ENCODE results near the gene MYO5C.

DNA sequence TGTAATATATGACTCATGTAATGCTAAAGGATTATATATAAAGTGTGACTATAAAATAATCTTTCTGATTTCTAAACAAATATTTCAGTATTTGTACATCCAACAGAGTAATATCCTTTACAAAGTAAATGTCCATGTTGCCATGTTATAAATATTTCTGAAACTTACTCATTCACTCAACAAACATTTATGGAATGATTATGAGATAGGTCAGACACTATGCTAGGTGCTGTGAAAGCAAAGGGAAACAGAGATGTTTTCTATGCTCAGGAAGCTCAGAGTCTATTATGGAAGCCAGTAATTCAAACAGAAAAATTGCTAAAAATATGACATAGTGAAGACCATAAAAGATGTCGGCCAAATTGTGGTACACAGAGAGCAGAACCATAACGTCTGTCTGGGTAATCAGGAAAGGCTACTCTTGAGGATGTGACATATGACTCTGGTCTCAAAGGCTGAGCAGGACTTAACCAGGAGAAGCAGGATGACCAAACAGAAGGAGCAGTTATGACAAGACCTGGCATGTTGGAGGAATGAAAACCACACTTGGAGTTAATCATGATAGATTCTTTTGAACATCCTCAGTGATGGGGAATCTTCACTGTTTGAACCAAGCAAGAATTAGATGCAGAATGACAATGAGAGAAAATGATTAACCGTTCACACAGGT lies 39.0 kb upstream of the MYO5C start:
- TF ChIP-seq, protein P1, sequence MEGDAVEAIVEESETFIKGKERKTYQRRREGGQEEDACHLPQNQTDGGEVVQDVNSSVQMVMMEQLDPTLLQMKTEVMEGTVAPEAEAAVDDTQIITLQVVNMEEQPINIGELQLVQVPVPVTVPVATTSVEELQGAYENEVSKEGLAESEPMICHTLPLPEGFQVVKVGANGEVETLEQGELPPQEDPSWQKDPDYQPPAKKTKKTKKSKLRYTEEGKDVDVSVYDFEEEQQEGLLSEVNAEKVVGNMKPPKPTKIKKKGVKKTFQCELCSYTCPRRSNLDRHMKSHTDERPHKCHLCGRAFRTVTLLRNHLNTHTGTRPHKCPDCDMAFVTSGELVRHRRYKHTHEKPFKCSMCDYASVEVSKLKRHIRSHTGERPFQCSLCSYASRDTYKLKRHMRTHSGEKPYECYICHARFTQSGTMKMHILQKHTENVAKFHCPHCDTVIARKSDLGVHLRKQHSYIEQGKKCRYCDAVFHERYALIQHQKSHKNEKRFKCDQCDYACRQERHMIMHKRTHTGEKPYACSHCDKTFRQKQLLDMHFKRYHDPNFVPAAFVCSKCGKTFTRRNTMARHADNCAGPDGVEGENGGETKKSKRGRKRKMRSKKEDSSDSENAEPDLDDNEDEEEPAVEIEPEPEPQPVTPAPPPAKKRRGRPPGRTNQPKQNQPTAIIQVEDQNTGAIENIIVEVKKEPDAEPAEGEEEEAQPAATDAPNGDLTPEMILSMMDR (IDR thresholded peaks at IDR 0.05): no peak
- TF ChIP-seq POLR2A (IDR thresholded peaks at IDR 0.05): no peak
